NCI-H82 treated with DMSO at 0.1 percent for 48 hours (cell line): ENCODE results near the gene ELP2.

Source experiments
- DNase-seq: peaks from one replicate; lab custom pipeline; 2025; ENCODE audit not compliant: unreplicated experiment; lab: John Stamatoyannopoulos, UW

Gene ELP2

GRCh38 chr18:36124841-36125240 lies 4.9 kb upstream of the ELP2 start:
- DNase-seq, result no peak

- DNase-seq, result no peak
Observed at GRCh38 chr18:36126668-36127067, 3.0 kb upstream of the ELP2 start.

- no peak for DNase-seq
Observed at GRCh38 chr18:36127836-36128529, 1.7 kb upstream of the ELP2 start.

GRCh38 chr18:36128530-36128870 lies 1.2 kb upstream of the ELP2 start:
- peak; percentile 1 for DNase-seq

- no peak for DNase-seq
Observed at GRCh38 chr18:36128907-36129299, 796 bp upstream of the ELP2 start.

GRCh38 chr18:36130039-36130831 lies 536 bp downstream of the ELP2 start:
- no peak for DNase-seq

- no peak for DNase-seq
Observed at GRCh38 chr18:36130883-36131653, 1.4 kb downstream of the ELP2 start.

- no peak for DNase-seq
Observed at GRCh38 chr18:36131692-36132483, 2.2 kb downstream of the ELP2 start.

GRCh38 chr18:36132756-36133155 lies 3.1 kb downstream of the ELP2 start:
- no peak for DNase-seq

GRCh38 chr18:36135264-36135663 lies 5.6 kb downstream of the ELP2 start:
- DNase-seq, result no peak

GRCh38 chr18:36139245-36139644 lies 9.5 kb downstream of the ELP2 start:
- DNase-seq, result no peak

GRCh38 chr18:36141576-36141975 lies 11.9 kb downstream of the ELP2 start:
- DNase-seq, result no peak

- no peak for DNase-seq
Observed at GRCh38 chr18:36142751-36143150, 13.1 kb downstream of the ELP2 start.

GRCh38 chr18:36143391-36143790 lies 13.7 kb downstream of the ELP2 start:
- DNase-seq, result no peak

GRCh38 chr18:36149514-36150289 lies 20.0 kb downstream of the ELP2 start:
- DNase-seq, result no peak

GRCh38 chr18:36152781-36153180 lies 23.1 kb downstream of the ELP2 start:
- no peak for DNase-seq

GRCh38 chr18:36153203-36153602 lies 23.5 kb downstream of the ELP2 start:
- DNase-seq, result no peak

GRCh38 chr18:36153771-36154170 lies 24.1 kb downstream of the ELP2 start:
- no peak for DNase-seq

- DNase-seq, result no peak
Observed at GRCh38 chr18:36155851-36156757, 26.4 kb downstream of the ELP2 start.
